HG02571 (cell line): Measurements from ENCODE around the gene BBS1.

ENCODE experiments used
- ATAC-seq: cut with Tn5 transposase; IDR thresholded peaks from one replicate; pipeline ENCODE4 v1.9.1; 2021; ENCODE audit warnings: mild to moderate bottlenecking, moderate library complexity; ENCODE audit not compliant: unreplicated experiment

BBS1 gene

DNA sequence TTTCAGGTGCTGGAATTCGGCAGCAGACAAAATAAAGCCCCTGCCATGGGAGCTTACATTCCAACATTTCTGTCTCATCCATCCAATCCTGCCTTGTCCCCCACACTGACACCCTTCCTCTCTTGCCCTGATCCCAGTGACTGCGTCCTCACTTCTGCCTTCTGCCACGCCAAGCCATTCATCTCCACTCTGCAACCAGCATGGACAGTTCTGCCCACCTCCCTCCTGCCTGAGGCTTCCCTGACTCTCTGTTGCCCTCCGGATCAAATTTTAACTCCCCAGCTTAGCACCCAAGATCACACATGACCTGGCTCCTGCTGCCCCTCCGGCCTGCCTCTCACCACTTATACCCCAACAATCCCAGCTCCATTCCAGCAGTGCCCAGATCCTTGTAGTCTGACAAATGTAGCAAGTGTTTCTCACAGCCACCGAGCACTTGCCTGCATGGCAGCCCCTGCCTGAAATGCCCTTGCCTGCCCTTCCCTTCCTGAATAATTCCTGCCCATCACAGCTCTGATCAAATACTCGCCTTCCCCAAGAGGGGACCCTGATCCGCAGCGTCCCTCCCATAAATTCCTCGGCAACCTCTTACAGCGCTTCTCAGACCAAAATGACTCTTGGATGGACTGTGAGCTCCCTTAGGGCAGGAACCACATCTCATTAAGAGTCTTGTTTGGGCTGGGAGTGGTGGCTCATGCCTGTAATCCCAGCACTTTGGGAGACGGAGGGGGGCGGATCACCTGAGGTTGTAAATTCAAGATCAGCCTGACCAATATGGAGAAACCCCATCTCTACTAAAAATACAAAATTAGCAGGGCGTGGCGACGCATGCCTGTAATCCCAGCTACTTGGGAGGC, 38.6 kb downstream of the BBS1 start:
- no peak for ATAC-seq

DNA sequence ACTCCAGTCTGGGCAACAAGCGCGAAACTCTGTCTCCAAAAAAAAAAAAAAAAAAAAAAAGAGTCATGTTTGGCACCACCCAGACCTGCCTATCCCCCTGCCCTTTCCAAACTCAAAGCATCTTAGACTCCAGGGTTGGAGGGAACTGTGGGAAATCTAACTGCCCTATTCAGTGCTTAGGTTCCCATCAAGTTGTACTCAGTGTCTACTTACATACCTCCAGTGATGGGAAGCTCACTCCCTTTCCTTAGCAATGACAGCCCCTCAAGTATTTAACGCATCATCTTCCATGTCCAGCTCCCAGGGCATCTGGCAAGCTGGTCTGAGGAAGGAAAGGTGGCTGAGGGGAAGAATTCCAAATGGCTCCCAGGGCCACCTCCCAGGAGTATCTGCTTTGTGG, 39.3 kb downstream of the BBS1 start:
- ATAC-seq: no peak

DNA sequence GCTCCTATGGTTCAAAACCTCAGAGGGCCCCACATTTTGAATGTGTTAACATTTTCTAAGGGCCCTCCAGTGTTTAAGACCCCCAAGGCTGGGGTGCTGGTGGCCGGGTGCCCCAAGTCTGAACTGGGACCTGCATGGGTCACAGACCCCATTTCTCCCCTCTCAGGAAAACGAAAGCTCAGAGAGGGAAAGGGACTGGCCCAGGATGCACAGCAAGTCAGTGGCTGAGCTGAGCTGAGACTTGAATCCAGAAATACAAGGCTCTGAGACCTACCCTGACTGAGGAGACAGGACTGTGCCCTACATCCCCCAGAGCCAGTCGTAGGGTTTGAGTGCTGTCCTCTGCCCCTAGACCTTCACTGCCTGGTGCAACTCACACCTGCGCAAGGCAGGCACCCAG, 40.5 kb downstream of the BBS1 start:
- no peak for ATAC-seq

DNA sequence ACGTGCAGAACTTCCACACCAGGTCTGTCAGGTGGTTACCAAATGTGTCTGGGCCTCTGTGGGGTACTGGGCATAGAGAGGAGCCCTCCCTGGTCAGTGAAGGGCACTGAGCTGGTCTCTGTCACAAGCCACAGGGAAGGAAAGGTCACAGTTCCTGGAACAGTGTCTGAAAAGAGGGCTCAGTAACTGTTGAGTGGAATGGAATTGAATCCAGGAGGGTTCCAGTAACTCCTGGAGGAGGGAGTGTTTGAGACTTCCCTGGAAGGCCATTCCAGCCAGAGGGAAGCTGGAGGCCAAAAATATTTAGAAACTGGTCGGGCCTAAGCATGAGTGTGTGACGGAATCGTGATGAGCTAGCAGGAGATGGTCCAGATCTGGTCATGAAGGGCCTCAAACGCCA, 44.2 kb downstream of the BBS1 start:
- no peak for ATAC-seq

DNA sequence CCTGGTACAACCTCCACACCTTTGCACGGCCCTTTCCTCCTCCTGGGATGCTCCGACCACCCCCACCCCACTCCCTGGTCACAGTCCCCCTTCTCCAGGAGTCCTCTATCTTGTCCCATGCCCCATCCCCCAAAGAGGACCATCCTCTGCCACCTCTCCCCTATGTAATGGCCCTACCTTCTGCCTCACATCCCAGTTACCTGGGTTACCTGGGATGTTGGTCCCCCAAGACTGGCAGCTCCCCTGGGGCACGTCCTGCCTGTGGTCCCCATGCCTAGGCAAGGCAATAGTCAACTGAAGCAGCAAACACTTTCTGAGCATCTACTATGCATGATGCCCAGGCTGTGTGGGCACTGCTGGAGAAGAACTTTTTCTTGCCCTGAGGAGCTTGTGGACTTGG, 45.0 kb downstream of the BBS1 start:
- ATAC-seq: no peak

DNA sequence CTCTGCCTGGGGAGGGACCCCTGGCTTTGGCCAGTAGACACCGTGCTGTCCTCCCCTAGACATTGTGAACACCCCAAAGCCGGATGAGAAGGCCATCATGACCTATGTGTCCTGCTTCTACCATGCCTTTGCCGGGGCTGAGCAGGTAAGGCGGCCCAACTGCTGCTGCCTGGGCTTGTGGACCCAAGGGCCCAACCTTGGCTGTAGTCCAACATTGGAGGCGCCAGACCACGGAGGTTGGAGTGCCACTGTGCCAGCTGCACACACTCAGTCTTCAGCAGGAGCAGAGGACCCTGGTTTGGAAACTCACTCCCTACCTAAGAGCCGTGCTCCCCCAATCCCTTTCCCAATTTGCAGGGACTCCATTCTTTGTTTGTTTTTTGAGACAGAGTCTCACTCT, 45.7 kb downstream of the BBS1 start:
- no peak for ATAC-seq

DNA sequence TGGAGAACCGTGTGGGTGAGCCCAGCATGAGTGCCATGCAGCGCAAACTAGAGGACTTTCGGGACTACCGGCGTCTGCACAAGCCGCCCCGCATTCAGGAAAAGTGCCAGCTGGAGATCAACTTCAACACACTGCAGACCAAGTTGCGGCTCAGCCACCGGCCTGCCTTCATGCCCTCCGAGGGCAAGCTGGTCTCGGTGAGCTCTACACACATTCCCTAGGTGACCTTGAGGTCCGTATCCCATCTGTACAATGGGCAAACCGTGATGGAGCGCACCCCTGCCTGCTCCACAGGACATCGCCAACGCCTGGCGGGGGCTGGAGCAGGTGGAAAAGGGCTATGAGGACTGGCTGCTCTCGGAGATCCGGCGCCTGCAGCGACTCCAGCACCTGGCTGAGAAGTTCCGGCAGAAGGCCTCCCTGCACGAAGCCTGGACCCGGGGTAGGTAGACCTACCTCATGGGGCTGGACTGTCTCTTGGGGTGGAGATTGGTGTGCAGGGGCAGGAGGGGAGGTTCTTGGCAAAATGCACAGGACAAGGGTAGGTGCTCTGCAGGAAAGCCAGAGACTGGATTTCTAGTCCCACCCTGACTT, 47.4 kb downstream of the BBS1 start:
- ATAC-seq: no peak

DNA sequence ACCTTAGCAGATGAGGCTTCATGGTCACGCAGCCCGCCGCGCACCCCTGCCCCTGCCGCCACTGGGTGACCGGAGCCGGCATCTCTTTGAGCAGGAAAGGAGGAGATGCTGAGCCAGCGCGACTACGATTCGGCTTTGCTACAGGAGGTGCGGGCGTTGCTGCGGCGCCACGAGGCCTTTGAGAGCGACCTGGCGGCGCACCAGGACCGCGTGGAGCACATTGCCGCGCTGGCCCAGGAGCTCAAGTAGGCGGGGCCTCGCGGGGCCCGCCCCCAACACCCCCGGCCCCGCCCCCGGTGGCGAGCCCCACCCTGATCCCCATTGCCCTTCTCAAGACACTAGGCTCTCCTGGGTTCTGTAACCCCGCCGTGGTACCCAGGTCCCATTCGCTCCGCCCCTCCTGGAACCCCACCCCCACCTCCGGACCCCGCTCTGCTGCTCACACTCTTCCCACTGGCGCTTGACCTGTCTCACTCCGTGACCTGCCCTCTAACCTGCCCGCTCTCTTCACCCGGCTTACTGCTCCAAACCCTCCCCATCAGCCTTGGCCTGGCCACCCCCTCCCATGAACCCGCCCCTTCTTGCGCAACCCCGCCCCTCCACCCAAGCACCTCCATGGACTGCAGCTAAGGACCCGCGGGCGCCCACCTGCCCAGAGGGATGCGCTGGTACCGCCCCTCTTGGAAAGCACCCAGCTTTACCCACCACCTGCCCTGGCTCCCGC, 48.9 kb downstream of the BBS1 start:
- ATAC-seq: no peak

DNA sequence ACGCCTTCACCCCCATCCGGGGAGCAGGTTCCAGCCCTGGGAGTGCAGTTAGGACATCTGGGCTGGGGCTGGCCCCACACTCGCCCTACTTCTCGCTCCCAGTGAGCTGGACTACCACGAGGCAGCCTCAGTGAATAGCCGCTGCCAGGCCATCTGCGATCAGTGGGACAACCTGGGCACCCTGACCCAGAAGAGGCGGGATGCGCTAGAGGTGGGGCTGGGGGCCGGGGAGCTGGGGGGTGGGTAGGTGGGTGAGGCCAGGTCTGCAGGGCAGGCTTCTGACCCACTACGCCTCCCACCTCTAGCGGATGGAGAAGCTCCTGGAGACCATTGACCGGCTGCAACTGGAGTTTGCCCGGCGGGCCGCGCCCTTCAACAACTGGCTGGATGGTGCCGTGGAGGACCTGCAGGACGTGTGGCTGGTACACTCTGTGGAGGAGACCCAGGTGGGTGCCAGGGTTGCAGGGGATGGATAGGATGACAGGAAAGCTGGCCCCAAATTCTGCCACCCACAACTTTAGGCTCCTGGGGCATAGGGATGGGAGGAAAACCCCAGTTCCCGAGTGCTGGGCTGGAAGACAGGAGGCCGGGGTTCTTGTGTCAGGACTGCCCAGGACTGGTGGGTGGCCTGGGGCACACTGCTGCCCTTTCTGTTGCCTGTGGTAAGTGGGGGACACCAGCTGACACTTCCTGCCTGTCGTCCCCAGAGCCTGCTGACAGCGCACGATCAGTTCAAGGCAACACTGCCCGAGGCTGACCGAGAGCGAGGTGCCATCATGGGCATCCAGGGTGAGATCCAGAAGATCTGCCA, 49.6 kb downstream of the BBS1 start:
- ATAC-seq: no peak

DNA sequence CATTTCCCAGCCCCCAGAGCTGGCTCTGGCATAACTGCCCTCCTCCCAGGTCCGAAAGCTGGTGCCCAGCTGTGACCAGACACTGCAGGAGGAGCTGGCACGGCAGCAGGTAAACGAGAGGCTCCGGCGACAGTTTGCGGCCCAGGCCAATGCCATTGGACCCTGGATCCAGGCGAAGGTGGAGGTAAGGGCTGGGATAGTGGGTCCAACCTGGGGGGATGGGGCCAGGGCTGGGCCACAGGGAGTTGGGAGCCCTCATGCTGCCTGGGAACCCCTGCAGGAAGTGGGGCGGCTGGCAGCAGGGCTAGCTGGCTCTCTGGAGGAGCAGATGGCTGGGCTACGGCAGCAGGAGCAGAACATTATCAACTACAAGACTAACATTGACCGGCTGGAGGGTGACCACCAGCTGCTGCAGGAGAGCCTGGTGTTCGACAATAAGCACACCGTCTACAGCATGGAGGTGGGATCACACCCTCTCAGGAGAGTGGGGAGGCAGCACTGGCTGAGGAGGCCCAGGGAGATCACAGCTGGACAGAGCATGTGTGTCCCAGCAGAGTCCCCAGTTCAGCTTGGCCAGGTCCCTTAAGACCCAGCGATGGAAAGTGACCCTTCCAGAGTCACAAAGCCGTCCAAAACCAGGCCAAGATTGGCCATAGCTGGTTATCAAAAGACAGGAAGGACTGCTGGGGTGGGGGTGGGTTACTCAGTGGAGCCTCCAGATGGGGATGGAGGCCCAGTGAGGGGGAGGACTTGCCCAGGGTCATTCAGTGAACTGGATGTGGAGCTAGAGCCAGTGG, 50.9 kb downstream of the BBS1 start:
- ATAC-seq: no peak

DNA sequence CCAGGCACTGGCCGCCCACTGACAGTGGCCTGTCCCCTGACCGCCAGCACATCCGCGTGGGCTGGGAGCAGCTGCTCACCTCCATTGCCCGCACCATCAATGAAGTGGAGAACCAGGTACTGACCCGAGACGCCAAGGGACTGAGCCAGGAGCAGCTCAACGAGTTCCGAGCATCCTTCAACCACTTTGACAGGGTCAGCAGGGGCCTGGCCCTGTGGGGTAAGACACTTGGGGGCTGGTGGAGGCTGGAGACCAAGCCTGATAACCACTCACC, 51.5 kb downstream of the BBS1 start:
- no peak for ATAC-seq

DNA sequence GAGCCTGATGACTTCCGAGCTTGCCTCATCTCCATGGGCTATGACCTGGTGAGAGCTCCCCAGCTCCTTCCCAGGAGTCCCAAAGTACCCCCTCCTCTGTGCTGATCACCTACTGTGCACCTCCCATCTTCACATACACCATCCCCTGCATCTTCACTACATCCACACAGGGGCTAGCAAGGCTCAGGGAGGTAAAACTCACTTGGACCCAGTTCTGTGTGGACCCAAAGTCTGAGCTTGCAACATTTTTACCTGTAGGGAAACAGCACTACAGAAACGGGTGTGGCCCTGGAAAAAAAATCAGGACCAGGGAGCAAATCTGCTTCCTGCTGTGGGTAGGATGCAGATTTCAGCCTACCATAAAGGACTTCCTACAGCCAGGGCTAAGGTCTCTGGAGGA, 51.8 kb downstream of the BBS1 start:
- ATAC-seq: no peak

DNA sequence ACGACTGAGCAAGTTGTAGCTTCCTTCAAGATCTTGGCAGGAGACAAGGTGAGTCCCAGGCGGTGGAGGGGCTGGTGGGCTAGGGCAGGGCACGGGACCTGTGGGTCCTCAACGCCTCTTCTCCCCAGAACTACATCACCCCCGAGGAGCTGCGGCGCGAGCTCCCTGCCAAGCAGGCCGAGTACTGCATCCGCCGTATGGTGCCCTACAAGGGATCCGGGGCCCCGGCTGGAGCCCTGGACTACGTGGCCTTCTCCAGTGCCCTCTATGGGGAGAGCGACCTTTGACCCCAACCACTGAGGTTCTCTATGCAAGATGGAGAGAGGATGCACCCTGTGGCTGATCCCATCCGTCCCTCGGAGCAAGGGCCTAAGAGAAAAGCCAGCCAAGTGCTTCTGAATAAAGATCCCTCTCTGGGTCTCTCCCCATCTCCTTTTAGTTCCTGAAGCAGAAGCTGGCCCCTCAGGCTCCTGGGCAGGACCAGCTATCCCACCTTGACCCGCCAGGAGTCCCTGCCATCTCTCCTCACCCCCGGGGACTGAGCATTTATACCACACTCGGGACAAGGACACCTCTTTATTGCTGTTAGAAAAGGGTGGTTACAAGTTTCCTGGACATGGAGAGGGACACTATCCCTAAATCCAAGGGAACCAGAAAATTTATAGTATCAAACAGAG, 52.6 kb downstream of the BBS1 start:
- ATAC-seq: no peak

DNA sequence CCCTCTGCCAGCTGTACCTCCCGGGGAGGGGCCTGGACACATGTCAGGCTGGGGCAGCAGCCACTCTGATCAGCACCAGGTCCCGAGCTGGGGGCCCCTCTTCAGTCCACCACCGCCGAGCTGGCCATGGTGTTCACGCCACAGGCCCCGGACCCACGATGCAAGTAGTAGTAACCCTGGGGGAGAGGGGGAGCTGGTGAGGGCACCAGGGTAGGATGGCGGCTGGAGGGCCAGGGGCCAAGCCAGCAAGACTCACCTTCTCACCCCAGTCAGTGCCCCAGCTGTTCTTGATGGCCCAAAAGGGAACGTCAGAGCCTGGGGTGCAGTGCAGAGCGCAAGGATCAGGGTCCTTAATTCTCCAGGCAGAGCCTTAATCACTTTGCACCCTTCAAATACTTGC, 53.4 kb downstream of the BBS1 start:
- ATAC-seq: no peak

DNA sequence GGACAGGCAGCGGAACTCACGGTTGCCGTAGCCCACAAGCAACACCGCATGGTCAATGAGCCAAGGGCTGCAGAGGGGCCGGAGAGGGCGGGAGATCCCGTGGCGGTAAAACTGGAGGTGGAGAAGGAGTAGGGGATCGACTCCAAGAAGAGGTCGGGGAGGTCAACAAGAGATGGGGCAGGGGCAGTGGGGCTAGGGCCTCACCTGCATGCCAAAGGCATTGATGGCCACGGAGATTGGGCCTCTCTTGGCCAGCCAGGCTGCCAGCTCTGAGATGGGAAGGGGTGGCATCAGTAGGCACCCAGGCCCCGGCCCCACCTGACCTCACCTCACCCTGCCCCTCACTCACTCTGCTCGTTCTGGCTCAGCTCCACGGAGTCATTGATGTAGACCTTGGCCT, 54.1 kb downstream of the BBS1 start:
- ATAC-seq: no peak

DNA sequence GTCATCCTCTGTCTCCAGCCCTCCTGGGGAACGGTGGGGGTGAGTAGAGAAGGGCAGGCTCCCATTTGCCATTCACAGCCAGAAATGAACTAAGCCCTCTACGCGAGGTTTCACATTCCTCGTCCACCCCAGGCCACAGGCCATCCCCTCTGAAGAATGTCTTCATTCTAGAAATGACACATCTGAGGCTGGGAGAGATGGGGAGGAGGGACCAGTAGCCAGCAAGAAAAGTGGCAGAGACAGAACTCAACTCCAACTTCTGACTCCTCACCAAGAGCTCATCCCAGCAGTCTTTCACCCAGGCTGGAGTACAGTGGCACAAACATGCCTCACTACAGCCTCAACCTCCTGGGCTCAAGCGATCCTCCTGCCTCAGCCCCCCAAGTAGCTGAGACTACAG, 54.5 kb downstream of the BBS1 start:
- no peak for ATAC-seq

DNA sequence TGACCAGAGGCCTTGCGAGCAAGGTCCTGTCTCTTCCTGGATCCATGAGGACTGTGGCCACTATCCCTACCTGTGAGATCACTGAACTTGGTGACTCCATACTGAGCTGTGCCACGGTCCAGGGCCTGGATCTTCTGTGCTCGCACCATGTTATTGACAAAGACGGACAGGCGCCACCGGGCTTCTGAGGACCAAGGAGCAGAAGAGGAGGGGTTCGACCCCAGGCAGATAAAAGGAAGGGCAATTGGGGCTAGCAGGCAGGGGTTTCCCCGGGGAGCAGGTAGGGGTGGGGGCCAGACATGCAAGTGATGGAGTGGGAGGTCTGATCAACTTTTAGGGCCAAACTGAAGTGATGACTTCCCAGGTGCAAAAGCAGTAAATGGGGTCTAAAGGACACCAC, 55.8 kb downstream of the BBS1 start:
- no peak for ATAC-seq

DNA sequence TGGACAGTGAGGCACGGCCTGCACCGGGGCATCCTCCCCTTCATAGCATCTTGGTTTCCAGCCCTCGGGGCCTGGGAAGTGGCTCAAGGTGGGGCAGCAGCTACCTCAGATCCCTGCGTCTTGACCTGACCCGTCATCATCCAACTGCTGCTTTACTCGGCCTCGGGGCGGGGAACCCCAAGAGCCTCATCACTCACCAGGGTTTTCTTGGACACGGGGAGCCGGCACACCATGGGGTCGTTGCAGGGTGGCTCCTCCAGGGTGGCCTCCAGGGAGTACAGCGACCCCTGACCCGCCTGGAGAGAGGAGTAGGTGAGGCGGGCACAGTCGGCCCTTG, 57.3 kb downstream of the BBS1 start:
- no peak for ATAC-seq

DNA sequence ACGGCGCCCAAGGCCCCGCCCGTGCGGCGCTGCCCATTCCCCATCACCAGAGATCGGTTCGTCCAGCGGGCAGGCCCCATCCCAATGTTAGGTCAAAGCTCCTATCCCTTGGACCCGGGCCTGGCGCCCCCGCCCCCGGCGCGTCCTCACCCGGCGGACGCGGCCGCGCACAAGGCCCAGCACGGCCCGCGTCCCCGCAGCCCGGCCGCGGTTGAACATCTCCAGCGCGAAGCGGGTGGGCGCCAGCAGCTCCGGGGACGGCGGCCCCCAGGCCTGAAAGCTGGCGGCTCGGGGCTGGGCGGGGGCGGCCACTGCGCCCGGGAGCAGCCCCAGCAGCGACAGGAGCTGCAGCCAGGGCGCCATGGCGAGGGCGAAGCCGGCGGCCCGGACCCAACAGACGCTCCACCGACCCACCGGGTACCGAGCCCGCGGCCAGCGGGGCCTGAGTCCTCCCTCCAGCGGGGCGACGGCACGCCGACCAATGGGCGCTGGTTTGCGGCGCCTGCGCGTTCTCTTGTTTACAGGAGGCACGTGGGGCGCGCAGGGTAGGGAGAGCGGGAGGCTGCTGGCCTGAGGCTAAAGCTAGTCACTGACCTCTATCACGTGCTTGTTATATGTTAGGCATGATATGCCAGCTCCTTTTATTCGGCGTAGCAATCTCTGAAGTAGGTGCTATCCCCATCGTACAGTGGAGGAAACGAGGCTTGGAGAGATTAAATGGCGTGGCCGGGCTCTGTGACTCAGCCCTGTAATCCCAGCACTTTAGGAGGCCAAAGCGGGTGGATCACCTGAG, 57.9 kb downstream of the BBS1 start, which contains the start of gene CTSF:
Gene CTSF (minus strand): TSS at position 483 of the 793 bp plus-strand sequence. CDS start 120 bp downstream, at position 363.
- ATAC-seq: no peak
